GM12878 (cell line): ENCODE measurements around the gene VSTM2L. TPM values are rescaled to one million over a fixed set of nuclear protein-coding genes. Genes with fewer than 3 reads are reported as not detected.
A peak's percentile ranks its signal among the peaks of the same experiment; 100 is the strongest.

Experiments used
- ATAC-seq: fragments of 200-7000 bp; cut with Tn5 transposase; 3 replicates; pipeline ENCODE4 v1.9.1; 2020; ENCODE audit warnings: mild to moderate bottlenecking, moderate library complexity
- BruUV-seq: library from RNA; stranded (reverse); fragments of 400-500 nt; replicated peaks from 2 replicates; lab custom pipeline; 2021; lab: Mats Ljungman, UMichigan
- CTCF ChIA-PET: fragments of 300-600 bp; sonication (Branson Sonifier 250); formaldehyde crosslinking; extraction: SDS; loops from one replicate; lab custom pipeline; 2021; ENCODE audit warnings: inconsistent platforms; lab: Yijun Ruan, JAX
- POLR2A ChIA-PET: fragments of 350-600 bp; formaldehyde crosslinking; extraction: SDS; loops from one replicate; lab custom pipeline; 2021; ENCODE audit warnings: inconsistent platforms; lab: Charles Lee
- RAD21 ChIA-PET: fragments of 300-600 bp; sonication (Branson Sonifier 250); formaldehyde crosslinking; loops from one replicate; lab custom pipeline; 2023; ENCODE audit warnings: antibody characterized with exemption; ENCODE audit not compliant: unreplicated experiment; lab: Charles Lee
- SMC1A ChIA-PET: fragments of 300-600 bp; sonication (Branson Sonifier 250); formaldehyde crosslinking; loops from one replicate; lab custom pipeline; 2023; ENCODE audit not compliant: unreplicated experiment, uncharacterized antibody; lab: Charles Lee
- DNase-seq: peaks from one replicate; pipeline ENCODE4 v3.0.0-alpha.2; 2011; ENCODE audit warnings: low read depth, low spot score
- FAIRE-seq: peaks from 3 replicates; lab custom pipeline; 2011; peaks lifted over from hg19 to GRCh38; lab: Jason Lieb, UNC
- H2AFZ ChIP-seq: 2 replicates; pipeline ENCODE4 v1.6.0; 2011; ENCODE audit warnings: low read depth, low read length, control low read depth; ENCODE audit not compliant: control insufficient read depth
- H3K27ac ChIP-seq: 2 replicates; pipeline ENCODE4 v1.5.1; 2011; ENCODE audit warnings: control low read depth; ENCODE audit not compliant: control insufficient read depth, insufficient read depth
- H3K27me3 ChIP-seq, 2 experiments: replicated peaks in 1 of 2; 2 replicates each; pipeline versions ENCODE4 v1.6.0 to v1.6.1; 2011; ENCODE audit warnings: low read length in 1 of 2; ENCODE audit not compliant: control insufficient read depth in 2 of 2, insufficient read depth in 2 of 2
- H3K36me3 ChIP-seq, 2 experiments: 2 replicates each; pipeline ENCODE4 v1.5.1; 2011; ENCODE audit warnings: low read length in 1 of 2; ENCODE audit not compliant: control insufficient read depth in 2 of 2, insufficient read depth in 2 of 2
- H3K4me1 ChIP-seq: 2 replicates; pipeline ENCODE4 v1.6.1; 2011; ENCODE audit warnings: mild to moderate bottlenecking, low read length, moderate library complexity, mixed read lengths; ENCODE audit not compliant: control insufficient read depth, insufficient read depth
- H3K4me2 ChIP-seq: 2 replicates; pipeline ENCODE4 v1.6.0; 2011; ENCODE audit warnings: control low read depth; ENCODE audit not compliant: control insufficient read depth, insufficient read depth
- H3K4me3 ChIP-seq: fragments of 200-600 bp; sonication (generic); 2 replicates; pipeline ENCODE4 v1.5.1; 2016
- H3K79me2 ChIP-seq: 2 replicates; pipeline ENCODE4 v1.6.0; 2011; ENCODE audit warnings: low read length; ENCODE audit not compliant: control insufficient read depth, insufficient read depth
- H3K9ac ChIP-seq: 2 replicates; pipeline ENCODE4 v1.8.0; 2011; ENCODE audit warnings: low read length, control low read depth, mixed read lengths; ENCODE audit not compliant: control insufficient read depth, insufficient read depth
- H3K9me3 ChIP-seq: replicated peaks from 3 replicates; pipeline ENCODE4 v1.5.1; 2011; ENCODE audit warnings: mild to moderate bottlenecking, low read length; ENCODE audit not compliant: control insufficient read depth, insufficient read depth
- H4K20me1 ChIP-seq: 2 replicates; pipeline ENCODE4 v1.6.0; 2011; ENCODE audit not compliant: control insufficient read depth, insufficient read depth
- CEBPB ChIP-seq, 2 experiments: fragments of 150-350 bp in 1 of 2; IDR thresholded peaks; 2 replicates each; pipeline ENCODE4 v1.6.1; 2012 to 2014; ENCODE audit warnings: low read depth in 2 of 2, low read length in 2 of 2, borderline replicate concordance in 1 of 2, inconsistent platforms in 1 of 2
- CHD2 ChIP-seq: IDR thresholded peaks from 2 replicates; pipeline ENCODE4 v1.6.1; 2011; ENCODE audit warnings: low read depth, low read length, improper control_type of control experiment, borderline replicate concordance
- FOS ChIP-seq: IDR thresholded peaks from 3 replicates; pipeline ENCODE4 v1.6.1; 2011; ENCODE audit warnings: borderline replicate concordance; ENCODE audit not compliant: insufficient read length; ENCODE audit errors: extremely low read depth
- FOXK2 ChIP-seq: fragments of 450-650 bp; IDR thresholded peaks from 2 replicates; pipeline ENCODE4 v1.6.1; 2017; ENCODE audit warnings: mild to moderate bottlenecking, moderate library complexity
- JUNB ChIP-seq: IDR thresholded peaks from 2 replicates; pipeline ENCODE4 v1.6.1; 2016; ENCODE audit warnings: antibody characterized with exemption, mild to moderate bottlenecking
- KAT2A ChIP-seq: conservative IDR thresholded peaks from 2 replicates; pipeline ENCODE4 v1.6.1; 2011; ENCODE audit warnings: low read depth, low read length; ENCODE audit not compliant: control insufficient read depth
- TAF1 ChIP-seq: IDR thresholded peaks from 2 replicates; pipeline ENCODE4 v1.6.1; 2011; ENCODE audit warnings: mild to moderate bottlenecking, low read depth, low read length, borderline replicate concordance
- ZNF207 ChIP-seq: fragments of 450-650 bp; IDR thresholded peaks from 2 replicates; pipeline ENCODE4 v1.6.1; 2014; ENCODE audit warnings: antibody characterized with exemption, mild to moderate bottlenecking, borderline replicate concordance
- WGBS: methylation state at CpG from one replicate; pipeline ENCODE4 v1.1.6; 2016; ENCODE audit warnings: low lambda C conversion rate; ENCODE audit not compliant: insufficient replicate concordance, insufficient coverage; ENCODE audit errors: missing lambda C conversion rate; 5-methylcytosine and 5-hydroxymethylcytosine counted together
- in situ Hi-C: fragments of 300-500 bp; cut with MboI; formaldehyde crosslinking; loops from 9 replicates; pipeline ENCODE4 v1.14.3; 2018; ENCODE audit warnings: mixed read lengths
- intact Hi-C: fragments of 100-400 bp; cut with micrococcal nuclease; formaldehyde crosslinking; loops from one replicate; pipeline ENCODE4 v1.14.2; 2022; ENCODE audit not compliant: unreplicated experiment
- polyA plus RNA-seq, 11 experiments: library from polyadenylated mRNA; depleted of rRNA in 4 of 11; unstranded in 6 of 11; stranded (reverse) in 5 of 11; fragments of >200 nt; fragmentation: Nextera tagmentation in 4 of 11; fragmentation: Illumina TruSeq in 1 of 11; extraction: Ambion mirVana in 4 of 11; extraction: Trizol in 1 of 11; gene quantifications; 1 replicate in 1 of 11; 2 replicates in 10 of 11; pipeline versions ENCODE4 v1.2.1 to v1.2.3, GENCODE V29; 2011 to 2016; ENCODE audit warnings: inconsistent platforms in 2 of 11, missing spikeins in 2 of 11, low read depth in 1 of 11
- total RNA-seq, 4 experiments: library from RNA; depleted of rRNA in 3 of 4; stranded (reverse); fragments of >200 nt in 3 of 4; fragmentation: Illumina TruSeq in 1 of 4; extraction: Trizol in 1 of 4; gene quantifications; 2 replicates each; pipeline versions ENCODE4 v1.2.1 to v1.2.3, GENCODE V29; 2013 to 2021
- TF ChIP-seq, protein P1 (sequence below): IDR thresholded peaks from 2 replicates; pipeline ENCODE4 v1.6.1; 2011; ENCODE audit warnings: mild to moderate bottlenecking, low read depth, low read length, moderate library complexity; ENCODE audit not compliant: insufficient replicate concordance
- TF ChIP-seq, protein P2 (sequence below): fragments of 450-650 bp; IDR thresholded peaks from 2 replicates; pipeline ENCODE4 v1.6.1; 2018; ENCODE audit warnings: borderline replicate concordance, mild to moderate bottlenecking; ENCODE audit not compliant: partially characterized antibody
- TF ChIP-seq, protein P3 (sequence below): fragments of 450-650 bp; IDR thresholded peaks from 2 replicates; pipeline ENCODE4 v1.6.1; 2017; ENCODE audit warnings: antibody characterized with exemption, mild to moderate bottlenecking, moderate library complexity
- TF ChIP-seq, protein P4 (sequence below): IDR thresholded peaks from 2 replicates; pipeline ENCODE4 v1.6.1; 2011; ENCODE audit warnings: borderline replicate concordance, low read depth, mild to moderate bottlenecking, moderate library complexity, low read length; ENCODE audit not compliant: insufficient read depth, poor library complexity, severe bottlenecking

The VSTM2L gene
- total and polyA plus RNA-seq, 10 of the 15 experiments (the other 5 are each of a cell fraction or from before 2014, with no cell fraction given), result 0.05 to 1.5 (median 0.63) TPM; not detected in 2

DNA sequence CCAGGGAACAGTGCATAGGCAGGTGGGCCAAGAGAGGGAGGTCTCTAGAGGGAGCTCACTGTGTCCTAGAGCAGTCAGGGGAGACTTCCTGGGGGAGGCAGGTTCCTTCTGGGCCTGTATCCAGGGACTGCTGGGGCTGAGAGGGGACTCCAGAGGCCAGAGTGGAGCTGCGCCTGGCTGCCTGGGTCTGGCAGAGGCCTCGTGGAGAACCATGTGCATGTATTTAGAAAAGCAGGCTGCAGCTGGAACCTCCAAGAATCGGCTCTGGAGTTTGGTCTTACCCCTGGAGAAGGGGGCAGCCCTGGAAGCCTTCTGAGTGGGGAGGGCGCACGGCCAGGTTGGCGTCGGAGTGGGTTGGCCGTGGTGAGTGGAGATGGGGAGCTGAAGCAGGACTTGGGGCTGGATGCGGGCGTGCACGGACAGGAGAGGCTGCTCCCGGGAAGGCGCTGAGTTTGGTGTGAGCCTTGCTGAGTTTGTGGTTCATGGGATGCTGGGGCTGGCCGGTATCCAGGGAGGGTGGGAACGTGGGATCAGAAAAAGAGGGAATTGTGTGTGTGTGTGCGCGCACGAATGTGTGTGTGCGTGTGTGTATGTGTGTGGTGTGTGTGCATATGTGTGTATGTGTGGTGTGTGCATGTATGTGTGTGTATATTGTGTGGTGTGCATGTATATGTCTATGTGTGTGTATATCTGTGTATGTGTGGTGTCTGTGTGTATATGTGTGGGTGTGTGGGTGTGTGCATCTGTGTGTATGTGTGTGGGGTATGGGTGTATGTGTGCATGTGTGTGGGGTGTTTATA is 10.8 kb downstream of the VSTM2L start:
- ChIA-PET CTCF (no interaction called here), POLR2A (no interaction called here)
- no peaks in the 10 kb centered on the region for H3K79me2 ChIP-seq
- no peak for TF ChIP-seq FOS
- TF ChIP-seq, protein P1, sequence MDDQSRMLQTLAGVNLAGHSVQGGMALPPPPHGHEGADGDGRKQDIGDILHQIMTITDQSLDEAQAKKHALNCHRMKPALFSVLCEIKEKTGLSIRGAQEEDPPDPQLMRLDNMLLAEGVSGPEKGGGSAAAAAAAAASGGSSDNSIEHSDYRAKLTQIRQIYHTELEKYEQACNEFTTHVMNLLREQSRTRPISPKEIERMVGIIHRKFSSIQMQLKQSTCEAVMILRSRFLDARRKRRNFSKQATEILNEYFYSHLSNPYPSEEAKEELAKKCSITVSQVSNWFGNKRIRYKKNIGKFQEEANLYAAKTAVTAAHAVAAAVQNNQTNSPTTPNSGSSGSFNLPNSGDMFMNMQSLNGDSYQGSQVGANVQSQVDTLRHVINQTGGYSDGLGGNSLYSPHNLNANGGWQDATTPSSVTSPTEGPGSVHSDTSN, result peak; percentile 3
- no peak for TF ChIP-seq CHD2
- TF ChIP-seq TAF1, result no peak
- TF ChIP-seq CEBPB (IDR thresholded peaks at IDR 0.05; ENCODE audit: borderline replicate concordance in 1 of 2, low read depth in 2 of 2, low read length in 2 of 2), result no peak
- TF ChIP-seq KAT2A, result no peak
- TF ChIP-seq ZNF207, result no peak
- TF ChIP-seq FOXK2, result no peak
- TF ChIP-seq, protein P2, sequence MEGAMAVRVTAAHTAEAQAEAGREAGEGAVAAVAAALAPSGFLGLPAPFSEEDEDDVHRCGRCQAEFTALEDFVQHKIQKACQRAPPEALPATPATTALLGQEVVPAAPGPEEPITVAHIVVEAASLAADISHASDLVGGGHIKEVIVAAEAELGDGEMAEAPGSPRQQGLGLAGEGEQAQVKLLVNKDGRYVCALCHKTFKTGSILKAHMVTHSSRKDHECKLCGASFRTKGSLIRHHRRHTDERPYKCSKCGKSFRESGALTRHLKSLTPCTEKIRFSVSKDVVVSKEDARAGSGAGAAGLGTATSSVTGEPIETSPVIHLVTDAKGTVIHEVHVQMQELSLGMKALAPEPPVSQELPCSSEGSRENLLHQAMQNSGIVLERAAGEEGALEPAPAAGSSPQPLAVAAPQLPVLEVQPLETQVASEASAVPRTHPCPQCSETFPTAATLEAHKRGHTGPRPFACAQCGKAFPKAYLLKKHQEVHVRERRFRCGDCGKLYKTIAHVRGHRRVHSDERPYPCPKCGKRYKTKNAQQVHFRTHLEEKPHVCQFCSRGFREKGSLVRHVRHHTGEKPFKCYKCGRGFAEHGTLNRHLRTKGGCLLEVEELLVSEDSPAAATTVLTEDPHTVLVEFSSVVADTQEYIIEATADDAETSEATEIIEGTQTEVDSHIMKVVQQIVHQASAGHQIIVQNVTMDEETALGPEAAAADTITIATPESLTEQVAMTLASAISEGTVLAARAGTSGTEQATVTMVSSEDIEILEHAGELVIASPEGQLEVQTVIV, result peak; percentile 29
- TF ChIP-seq, protein P3, sequence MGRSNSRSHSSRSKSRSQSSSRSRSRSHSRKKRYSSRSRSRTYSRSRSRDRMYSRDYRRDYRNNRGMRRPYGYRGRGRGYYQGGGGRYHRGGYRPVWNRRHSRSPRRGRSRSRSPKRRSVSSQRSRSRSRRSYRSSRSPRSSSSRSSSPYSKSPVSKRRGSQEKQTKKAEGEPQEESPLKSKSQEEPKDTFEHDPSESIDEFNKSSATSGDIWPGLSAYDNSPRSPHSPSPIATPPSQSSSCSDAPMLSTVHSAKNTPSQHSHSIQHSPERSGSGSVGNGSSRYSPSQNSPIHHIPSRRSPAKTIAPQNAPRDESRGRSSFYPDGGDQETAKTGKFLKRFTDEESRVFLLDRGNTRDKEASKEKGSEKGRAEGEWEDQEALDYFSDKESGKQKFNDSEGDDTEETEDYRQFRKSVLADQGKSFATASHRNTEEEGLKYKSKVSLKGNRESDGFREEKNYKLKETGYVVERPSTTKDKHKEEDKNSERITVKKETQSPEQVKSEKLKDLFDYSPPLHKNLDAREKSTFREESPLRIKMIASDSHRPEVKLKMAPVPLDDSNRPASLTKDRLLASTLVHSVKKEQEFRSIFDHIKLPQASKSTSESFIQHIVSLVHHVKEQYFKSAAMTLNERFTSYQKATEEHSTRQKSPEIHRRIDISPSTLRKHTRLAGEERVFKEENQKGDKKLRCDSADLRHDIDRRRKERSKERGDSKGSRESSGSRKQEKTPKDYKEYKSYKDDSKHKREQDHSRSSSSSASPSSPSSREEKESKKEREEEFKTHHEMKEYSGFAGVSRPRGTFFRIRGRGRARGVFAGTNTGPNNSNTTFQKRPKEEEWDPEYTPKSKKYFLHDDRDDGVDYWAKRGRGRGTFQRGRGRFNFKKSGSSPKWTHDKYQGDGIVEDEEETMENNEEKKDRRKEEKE, result no peak
- TF ChIP-seq, protein P4, sequence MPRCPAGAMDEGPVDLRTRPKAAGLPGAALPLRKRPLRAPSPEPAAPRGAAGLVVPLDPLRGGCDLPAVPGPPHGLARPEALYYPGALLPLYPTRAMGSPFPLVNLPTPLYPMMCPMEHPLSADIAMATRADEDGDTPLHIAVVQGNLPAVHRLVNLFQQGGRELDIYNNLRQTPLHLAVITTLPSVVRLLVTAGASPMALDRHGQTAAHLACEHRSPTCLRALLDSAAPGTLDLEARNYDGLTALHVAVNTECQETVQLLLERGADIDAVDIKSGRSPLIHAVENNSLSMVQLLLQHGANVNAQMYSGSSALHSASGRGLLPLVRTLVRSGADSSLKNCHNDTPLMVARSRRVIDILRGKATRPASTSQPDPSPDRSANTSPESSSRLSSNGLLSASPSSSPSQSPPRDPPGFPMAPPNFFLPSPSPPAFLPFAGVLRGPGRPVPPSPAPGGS, result peak; percentile 44
- TF ChIP-seq JUNB, result no peak

More for the DNA sequence above, 10.8 kb downstream of the VSTM2L start:
- SMC1A ChIA-PET, result interaction anchor here (1.2 kb wide), 1 partner anchor 11 kb away, joined by 3 read pairs; no protein-coding TSS in a partner anchor
- H3K9ac ChIP-seq, result no peak overlapping the region
- RAD21 ChIA-PET, result no interaction called here
- H3K4me1 ChIP-seq, result no peaks in the 10 kb centered on the region; the same call in none of the 2 replicates
- BruUV-seq, result no TSS peak
- H3K4me3 ChIP-seq, result no peak overlapping the region
- H3K27ac ChIP-seq, result no peak overlapping the region
- H3K27me3 ChIP-seq, result no peaks in the 10 kb centered on the region; a peak in 2 of 4 replicates
- in situ Hi-C loops, result no loop called here
- no peaks in the 10 kb centered on the region for H3K36me3 ChIP-seq
- WGBS, result 83% methylated on average over 19 of the region's 19 CpGs
- no peak overlapping the region for H2AFZ ChIP-seq
- H3K9me3 ChIP-seq, result no peaks in the 10 kb centered on the region
- no peaks in the 10 kb centered on the region for H4K20me1 ChIP-seq
- no peak for ATAC-seq
- no peak for DNase-seq
- intact Hi-C loops, result no loop called here
- no peak for FAIRE-seq
- H3K4me2 ChIP-seq, result no peak overlapping the region
